Measurements from ENCODE around the gene LEKR1. TPM values are rescaled to one million over a fixed set of nuclear protein-coding genes. Genes with fewer than 3 reads are reported as not detected.

Gene LEKR1
- polyA plus RNA-seq, 3 donors from 2014 or later = 1.6 to 2.1 TPM; not detected in 1

Other genes with a start within 250 kb of the LEKR1 start
- 10 to 100 TPM; 21.7 to 32.6 (median 22.6) TPM for gene TIPARP, start 151.8 kb upstream of the LEKR1 start, polyA plus RNA-seq